Kidney (tissue), 11 donors: ENCODE results near the gene SRGAP2C. TPM values are rescaled to one million over a fixed set of nuclear protein-coding genes. Genes with fewer than 3 reads are reported as not detected.
"Not testable (repeated sequence)": the region's sequence is repeated elsewhere in the genome, so short reads cannot be mapped to it uniquely, and the experiment has no call there.

Source experiments
- DNase-seq, 5 donors: peaks; one replicate each; pipeline ENCODE4 v3.0.0-alpha.2; 2013 to 2020
- FAIRE-seq: peaks from 2 replicates; lab custom pipeline; 2012; peaks lifted over from hg19 to GRCh38; lab: Jason Lieb, UNC
- H3K27ac ChIP-seq, 2 donors: one replicate each; pipeline ENCODE4 v1.7.0; 2013; ENCODE audit warnings: low read depth in 2 of 2, low read length in 2 of 2, inconsistent platforms in 1 of 2
- H3K27me3 ChIP-seq: one replicate; pipeline ENCODE4 v1.7.1; 2013; ENCODE audit warnings: low read length, inconsistent platforms; ENCODE audit not compliant: control insufficient read depth, insufficient read depth
- H3K36me3 ChIP-seq, 3 donors: one replicate each; pipeline versions ENCODE4 v1.7.0 to v1.7.1; 2013; ENCODE audit warnings: low read length in 3 of 3, control low read depth in 1 of 3, inconsistent platforms in 1 of 3; ENCODE audit not compliant: insufficient read depth in 3 of 3, control insufficient read depth in 2 of 3
- H3K4me1 ChIP-seq, 3 donors: one replicate each; pipeline versions ENCODE4 v1.7.0 to v1.7.1; 2013; ENCODE audit warnings: low read length in 3 of 3, inconsistent platforms in 1 of 3, low read depth in 1 of 3; ENCODE audit not compliant: control insufficient read depth in 2 of 3, insufficient read depth in 2 of 3
- H3K4me3 ChIP-seq, 3 donors: one replicate each; pipeline versions ENCODE4 v1.7.0 to v1.8.1; 2013; ENCODE audit warnings: low read length in 3 of 3, control low read depth in 1 of 3, inconsistent platforms in 1 of 3
- H3K9ac ChIP-seq, 3 donors: one replicate each; pipeline versions ENCODE4 v1.7.0 to v1.7.1; 2013; ENCODE audit warnings: low read length in 3 of 3, control low read depth in 1 of 3, inconsistent platforms in 1 of 3
- H3K9me3 ChIP-seq, 3 donors: one replicate each; pipeline versions ENCODE4 v1.7.0 to v1.7.1; 2013; ENCODE audit warnings: low read length in 3 of 3, control low read depth in 1 of 3, inconsistent platforms in 1 of 3; ENCODE audit not compliant: control insufficient read depth in 2 of 3, insufficient read depth in 1 of 3
- intact Hi-C: fragments of 100-400 bp; cut with DNase I; formaldehyde crosslinking; loops from one replicate; pipeline ENCODE4 v1.11.1; 2022
- polyA plus RNA-seq: library from polyadenylated mRNA; stranded (reverse); fragments of 350-450 nt; fragmentation: Illumina TruSeq; extraction: RNeasy Lipid Tissue Mini Kit (QIAGEN cat#74804); gene quantifications from one replicate; pipeline ENCODE4 v1.2.3, GENCODE V29; 2014; ENCODE audit warnings: low read depth, low replicate concordance; ENCODE audit not compliant: insufficient read depth
- total RNA-seq: library from RNA; stranded (reverse); fragmentation: NEBNext Ultra II Directional; extraction: Animal tissue kit (Norgen Biotek cat#: 25700); gene quantifications from one replicate; pipeline ENCODE4 v1.2.1, GENCODE V29; 2021
- donor health status: control.
- donor health status: control.
- donor health status: DM: yes; HTN: yes; CAD: no.
- donor health status: Normal renal cell carcinoma (clear cell type).

SRGAP2C gene
- total and polyA plus RNA-seq, 2 donors from 2014 or later, result 6.6 to 29.1 TPM

GRCh38 chr1:121263789-121264244 lies 79.0 kb downstream of the SRGAP2C start:
- intact Hi-C loops, H3K4me1 ChIP-seq: not testable (repeated sequence)

GRCh38 chr1:121267072-121267471 lies 82.3 kb downstream of the SRGAP2C start:
- H3K36me3 ChIP-seq, intact Hi-C loops, FAIRE-seq, H3K27ac ChIP-seq, H3K9me3 ChIP-seq, H3K4me3 ChIP-seq, H3K4me1 ChIP-seq, H3K27me3 ChIP-seq, DNase-seq, H3K9ac ChIP-seq: not testable (repeated sequence)

More at GRCh38 chr1:121263789-121264244, 79.0 kb downstream of the SRGAP2C start:
- not testable (repeated sequence) for H3K27me3 ChIP-seq, DNase-seq, H3K36me3 ChIP-seq, H3K9me3 ChIP-seq, H3K4me3 ChIP-seq, H3K27ac ChIP-seq, FAIRE-seq, H3K9ac ChIP-seq

GRCh38 chr1:121269309-121269708 lies 84.5 kb downstream of the SRGAP2C start:
- H3K9ac ChIP-seq, H3K9me3 ChIP-seq, H3K4me3 ChIP-seq, intact Hi-C loops, FAIRE-seq, H3K27ac ChIP-seq, H3K36me3 ChIP-seq, H3K27me3 ChIP-seq, H3K4me1 ChIP-seq, DNase-seq: not testable (repeated sequence)

- intact Hi-C loops, H3K27me3 ChIP-seq, DNase-seq, H3K4me3 ChIP-seq, H3K9me3 ChIP-seq, H3K9ac ChIP-seq, H3K4me1 ChIP-seq, H3K27ac ChIP-seq, FAIRE-seq, H3K36me3 ChIP-seq: not testable (repeated sequence)
These were observed 85.2 kb downstream of the SRGAP2C start for GRCh38 chr1:121269973-121270372.

DNA sequence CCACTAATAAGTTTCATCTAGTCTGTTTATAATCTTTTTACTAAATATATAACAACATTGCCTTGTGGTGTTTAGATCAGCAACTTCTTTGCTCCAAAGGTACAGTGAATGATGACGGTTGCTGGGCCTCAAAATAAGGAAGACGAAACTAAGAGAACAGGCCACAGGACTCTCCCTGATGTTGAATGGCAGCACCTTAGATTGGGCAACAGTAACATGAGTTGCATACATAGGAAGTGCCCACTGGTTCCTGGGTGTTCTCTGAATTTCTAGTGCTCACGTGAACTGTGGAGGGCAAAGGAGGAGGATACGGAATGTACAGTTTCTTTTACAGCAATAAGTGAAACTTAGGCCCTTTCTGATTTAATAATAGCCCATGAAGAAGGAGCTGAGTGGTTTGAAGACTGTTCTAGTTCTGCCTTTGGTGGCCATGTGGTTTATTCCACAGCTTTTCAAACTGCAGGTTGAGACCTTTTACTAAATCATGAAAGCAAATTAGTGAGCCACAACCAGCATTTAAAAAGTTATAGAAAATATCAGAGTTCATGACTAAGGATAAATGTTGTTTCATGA lies 86.5 kb downstream of the SRGAP2C start:
- H3K4me3 ChIP-seq, H3K27me3 ChIP-seq, H3K27ac ChIP-seq, FAIRE-seq, DNase-seq, intact Hi-C loops, H3K9ac ChIP-seq, H3K36me3 ChIP-seq, H3K4me1 ChIP-seq, H3K9me3 ChIP-seq: not testable (repeated sequence)

DNA sequence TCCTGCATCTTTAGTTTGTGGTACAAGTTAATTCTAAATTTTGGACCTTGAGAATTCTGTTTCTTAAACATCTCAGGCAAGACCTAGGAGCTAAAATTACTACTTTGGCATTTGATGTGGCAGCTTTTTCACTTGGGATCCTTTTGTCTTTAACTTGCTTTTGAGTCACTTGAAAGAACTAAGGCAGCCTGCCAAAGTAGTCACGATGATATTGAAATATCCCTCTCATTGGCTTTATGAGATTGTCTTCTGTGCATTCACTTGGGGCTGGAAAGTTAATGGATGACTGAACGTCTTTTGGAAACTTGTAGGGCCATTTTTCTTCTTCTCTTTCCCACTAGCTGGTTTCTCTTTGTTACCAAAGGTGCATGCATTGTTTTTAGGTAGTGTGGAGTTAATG lies 90.7 kb downstream of the SRGAP2C start:
- H3K9me3 ChIP-seq, H3K27ac ChIP-seq, H3K4me1 ChIP-seq, H3K36me3 ChIP-seq, DNase-seq, H3K9ac ChIP-seq, intact Hi-C loops, H3K4me3 ChIP-seq, FAIRE-seq, H3K27me3 ChIP-seq: not testable (repeated sequence)

- H3K9me3 ChIP-seq, DNase-seq, H3K36me3 ChIP-seq, FAIRE-seq, H3K4me1 ChIP-seq, H3K27me3 ChIP-seq, H3K4me3 ChIP-seq, intact Hi-C loops, H3K9ac ChIP-seq, H3K27ac ChIP-seq: not testable (repeated sequence)
These were observed 93.4 kb downstream of the SRGAP2C start for GRCh38 chr1:121278202-121278601.

- intact Hi-C loops, H3K27ac ChIP-seq, H3K9me3 ChIP-seq, H3K36me3 ChIP-seq, H3K4me1 ChIP-seq, FAIRE-seq, H3K9ac ChIP-seq, H3K4me3 ChIP-seq, H3K27me3 ChIP-seq: not testable (repeated sequence)
- DNase-seq, result peak in 1 of 5 donors; percentile 7
These were observed 94.2 kb downstream of the SRGAP2C start for GRCh38 chr1:121278777-121279547.
